ENCODE data around the gene ARHGAP25.

The ARHGAP25 gene

DNA sequence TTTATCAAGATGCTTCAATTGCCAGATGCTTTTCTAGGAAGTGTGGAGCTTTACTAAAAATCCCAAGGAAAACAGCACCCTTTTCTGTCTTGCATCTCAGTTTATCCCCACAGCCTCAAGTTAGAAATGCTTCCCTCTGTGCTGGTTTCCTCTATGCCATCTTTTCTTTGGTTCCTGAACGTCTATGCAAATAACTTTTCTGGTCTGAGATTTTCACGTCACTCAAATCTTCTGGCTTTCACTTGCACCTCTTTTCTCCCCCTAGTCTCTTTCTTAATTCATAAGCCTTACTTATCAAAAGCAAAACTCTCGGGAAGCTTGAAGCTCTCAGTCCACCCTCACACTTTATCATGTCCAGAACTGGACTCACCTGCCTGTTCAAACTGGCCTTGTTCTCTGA is 33.9 kb downstream of the ARHGAP25 start:
- no peak for DNase-seq

DNA sequence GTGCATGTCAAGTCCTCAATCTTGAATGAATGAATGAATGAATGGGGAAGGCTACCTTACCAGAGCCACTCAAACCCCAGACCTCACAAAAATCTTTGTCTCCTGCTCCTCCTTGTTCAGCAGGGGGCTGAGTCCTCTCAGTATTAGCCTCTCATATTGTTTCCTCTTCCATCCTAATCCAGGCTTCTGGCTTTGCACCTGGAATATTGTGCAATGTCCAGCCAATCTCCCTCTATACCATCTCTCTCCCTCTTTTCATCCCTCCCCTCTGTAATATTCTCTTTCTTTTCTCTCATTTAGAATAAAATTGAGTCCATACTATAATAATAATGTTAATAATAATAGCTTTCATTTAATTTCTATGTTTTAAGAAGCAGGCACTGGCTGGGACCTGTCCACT is 34.3 kb downstream of the ARHGAP25 start:
- DNase-seq: no peak

DNA sequence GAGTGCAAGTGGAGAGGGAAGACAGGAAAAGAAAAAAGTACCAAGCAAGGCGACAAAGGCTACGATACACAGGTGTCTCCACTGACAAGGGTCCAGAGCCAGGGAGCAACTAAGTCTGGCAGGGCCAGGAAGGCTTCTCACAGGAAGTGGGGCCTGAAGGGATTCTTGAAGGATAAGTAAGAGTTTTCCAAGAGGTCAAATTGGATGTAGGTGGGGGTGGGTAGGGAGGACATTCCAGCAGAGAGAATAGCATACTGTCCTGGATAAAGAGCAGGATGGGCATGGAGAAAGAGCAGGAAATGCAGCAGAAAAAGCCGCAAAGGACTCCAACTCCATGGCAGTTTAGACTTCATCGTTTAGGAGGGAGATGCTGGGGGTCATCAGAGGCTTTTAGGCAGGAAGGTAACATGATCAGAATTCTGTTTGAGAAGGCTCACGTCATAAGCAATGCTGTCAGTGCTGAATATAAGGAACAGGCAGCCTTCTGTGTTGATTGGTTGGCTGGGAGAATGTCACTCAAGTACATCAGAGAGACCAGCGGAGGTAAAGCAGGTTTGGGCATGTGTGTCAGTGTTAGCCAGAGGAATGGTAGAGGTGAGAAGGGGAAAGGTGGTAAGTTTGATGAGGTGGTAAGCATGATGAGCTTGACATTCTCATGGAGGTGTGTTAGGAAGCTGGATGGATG is 35.1 kb downstream of the ARHGAP25 start:
- peak in 1 of 5 donors; percentile 26 for DNase-seq

DNA sequence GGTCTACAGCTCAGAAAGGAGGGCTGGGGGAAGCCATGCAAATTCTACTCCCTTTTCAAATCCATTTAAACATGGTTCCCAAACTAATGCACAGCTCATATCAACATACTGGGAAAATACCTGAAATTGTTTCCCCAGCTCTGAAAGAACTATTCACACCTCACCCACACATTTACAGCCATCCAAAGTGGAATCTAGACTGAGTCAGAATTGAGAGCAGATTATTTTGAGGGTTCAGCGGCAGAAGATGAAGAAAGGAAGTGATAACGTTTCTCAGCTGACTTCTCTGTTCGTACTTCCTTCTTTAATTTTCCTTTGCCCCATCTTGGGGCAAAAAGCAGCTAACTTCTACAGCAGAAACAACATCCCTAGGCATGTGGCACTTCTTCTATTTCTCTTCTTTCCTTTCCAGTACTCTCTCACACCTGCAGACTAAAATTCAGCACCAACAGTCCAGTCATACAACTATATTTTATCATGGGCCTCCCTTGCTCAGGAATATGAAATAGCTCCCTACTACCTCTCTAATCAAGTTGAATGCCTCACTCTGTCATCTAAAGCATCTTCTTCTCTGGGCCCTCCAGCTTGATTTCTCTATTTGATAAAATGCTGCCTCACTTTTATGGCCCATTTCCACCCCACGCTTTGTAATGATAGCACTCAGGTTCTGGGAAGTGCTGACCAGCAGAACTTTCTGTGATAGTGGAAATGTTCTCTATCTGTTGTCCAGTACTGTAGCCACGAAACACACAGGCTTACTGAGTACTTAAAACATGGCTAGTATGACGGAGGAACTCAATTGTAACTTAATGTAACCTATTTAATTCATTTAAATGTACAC is 35.9 kb downstream of the ARHGAP25 start:
- peak in 1 of 5 donors; percentile 33 for DNase-seq

DNA sequence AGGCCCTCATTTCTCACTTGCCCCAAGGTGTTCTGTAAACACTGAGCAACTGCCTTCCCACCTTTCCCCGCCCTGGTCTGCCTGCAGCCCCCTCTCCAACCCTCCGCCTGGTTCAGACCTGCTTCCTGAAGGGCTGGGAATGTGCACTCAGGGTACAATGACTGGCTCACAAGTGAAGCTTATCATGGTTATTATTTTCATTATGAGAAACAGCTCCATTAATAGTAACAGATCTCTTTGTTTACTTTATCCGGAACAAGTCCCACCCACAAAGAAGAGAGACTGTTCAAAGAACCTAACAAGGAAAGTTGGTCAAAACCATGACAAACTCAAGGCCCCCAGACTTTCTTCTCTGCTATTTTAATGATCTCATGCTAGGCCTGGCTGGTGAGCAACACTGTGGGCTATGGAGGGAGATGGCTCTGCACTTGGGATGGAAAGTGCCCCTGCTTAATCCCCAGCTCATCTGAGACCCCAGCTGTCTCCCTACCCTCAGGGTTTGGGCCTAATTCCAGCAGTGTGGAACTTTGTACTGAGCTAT is 36.7 kb downstream of the ARHGAP25 start:
- no peak for DNase-seq

DNA sequence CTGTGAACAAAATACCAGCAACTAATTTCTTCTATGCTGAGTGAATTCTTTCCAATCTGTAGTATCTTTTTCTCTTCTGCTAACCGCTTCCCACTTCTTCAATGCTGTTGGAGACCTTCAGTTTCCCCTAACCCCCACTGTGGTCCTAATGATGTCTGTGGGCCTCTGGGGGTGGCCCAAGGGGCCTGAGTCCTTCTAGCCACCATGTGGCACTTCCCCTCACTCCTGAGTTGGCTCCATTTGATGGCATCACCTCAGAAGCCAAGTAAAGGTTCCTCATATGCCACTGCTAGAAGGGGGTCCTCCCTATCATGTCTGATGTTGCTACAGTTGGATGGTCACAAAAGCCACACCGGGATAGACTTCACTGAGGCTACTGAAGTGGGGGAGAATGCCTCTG is 37.5 kb downstream of the ARHGAP25 start:
- DNase-seq: no peak

DNA sequence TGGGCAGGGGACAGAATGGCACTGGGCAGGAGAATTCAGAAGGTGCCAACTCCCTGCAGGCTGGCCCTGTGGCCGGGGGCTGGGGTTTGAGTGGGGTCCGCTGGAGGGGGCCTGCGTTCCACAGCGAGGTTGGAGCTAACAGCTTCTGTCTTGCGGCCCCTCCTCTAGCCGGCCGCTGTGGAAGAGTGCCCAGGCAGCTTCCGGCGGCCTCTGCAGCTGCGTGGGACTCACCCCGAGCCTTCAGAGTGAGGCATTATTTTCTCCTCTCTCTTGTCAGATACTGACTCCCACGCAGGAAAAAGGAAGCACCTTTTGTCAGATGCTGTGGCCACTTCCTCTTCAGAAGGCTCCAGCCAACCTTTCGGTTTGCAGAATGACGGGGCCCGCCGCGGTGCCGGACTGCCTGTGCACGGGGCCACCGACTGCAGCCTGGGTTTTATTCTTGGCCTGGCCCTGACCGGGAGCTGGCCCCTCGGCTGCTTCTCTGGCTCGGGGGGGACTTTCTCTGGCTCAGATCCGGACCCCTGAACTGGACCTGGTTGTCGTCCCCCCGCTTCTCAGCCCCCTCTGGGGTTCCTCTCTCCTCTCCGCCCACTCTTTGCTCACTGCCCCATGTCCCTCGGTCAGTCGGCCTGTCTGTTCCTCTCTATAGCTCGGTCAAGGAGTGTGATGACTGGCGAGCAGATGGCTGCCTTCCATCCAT is 40.1 kb downstream of the ARHGAP25 start:
- DNase-seq: peak in 4 of 5 donors; percentile 33 to 78 (median 35)

DNA sequence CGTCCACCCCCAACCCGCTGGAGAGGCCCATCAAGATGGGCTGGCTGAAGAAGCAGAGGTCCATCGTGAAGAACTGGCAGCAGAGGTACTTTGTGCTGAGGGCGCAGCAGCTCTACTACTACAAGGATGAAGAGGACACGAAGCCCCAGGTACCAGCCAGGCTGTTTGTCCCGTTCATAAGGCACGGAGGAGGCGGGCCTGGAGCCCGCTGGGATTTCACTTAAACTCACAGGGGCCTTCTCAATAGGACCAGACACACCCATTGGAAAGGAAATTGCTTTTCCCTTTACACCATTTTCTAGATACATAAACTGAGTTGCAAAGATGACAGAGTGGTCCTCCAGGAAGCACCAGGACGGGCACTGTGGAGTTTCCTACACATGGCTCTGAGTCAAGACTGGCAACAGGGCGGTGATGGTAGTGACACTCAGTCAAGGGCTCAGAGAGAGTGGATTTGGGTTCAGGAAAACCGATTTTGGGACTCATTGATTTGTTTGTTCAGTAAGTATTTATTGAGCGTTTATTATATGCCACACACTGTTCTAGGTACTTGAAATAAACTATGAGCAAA is 40.7 kb downstream of the ARHGAP25 start:
- no peak for DNase-seq

DNA sequence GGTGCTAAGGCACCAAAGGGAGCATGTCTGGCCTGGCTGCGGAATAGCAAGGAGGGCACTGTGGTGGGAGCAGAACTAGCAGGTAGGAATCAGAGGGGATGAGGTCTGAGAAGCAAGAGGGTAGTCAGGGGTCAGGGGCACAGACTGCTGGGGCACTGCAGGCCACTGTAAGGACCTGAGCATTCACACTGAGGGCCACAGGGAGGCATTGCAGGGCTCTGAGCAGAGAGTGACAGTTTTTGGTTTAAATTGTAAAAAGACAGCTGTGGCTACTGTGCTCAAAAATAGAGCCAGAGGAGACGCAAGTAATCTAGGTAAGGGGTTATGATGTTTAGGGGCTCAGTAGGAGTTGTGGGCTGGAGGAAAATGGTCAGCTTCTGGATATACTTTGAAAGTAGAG is 41.5 kb downstream of the ARHGAP25 start:
- no peak for DNase-seq

DNA sequence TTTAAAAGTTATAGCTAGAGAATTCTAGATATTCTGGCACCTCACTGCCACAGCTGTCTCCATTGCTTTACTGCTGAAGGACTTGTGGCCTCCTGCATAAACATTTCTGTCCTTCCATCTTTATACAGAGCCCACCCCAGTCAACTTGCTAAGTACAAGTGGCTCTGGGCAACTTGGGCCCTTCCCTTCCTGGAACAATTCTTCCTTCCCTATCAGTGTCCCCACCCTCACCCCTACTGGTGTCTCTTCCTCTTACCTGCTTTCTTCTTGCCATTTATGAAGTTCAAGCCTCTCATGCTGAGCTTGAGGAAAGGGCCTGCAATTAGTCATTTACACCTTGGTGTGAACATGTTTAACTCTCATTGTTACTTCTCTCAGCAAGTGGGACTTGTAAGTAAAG is 45.0 kb downstream of the ARHGAP25 start:
- DNase-seq: no peak

DNA sequence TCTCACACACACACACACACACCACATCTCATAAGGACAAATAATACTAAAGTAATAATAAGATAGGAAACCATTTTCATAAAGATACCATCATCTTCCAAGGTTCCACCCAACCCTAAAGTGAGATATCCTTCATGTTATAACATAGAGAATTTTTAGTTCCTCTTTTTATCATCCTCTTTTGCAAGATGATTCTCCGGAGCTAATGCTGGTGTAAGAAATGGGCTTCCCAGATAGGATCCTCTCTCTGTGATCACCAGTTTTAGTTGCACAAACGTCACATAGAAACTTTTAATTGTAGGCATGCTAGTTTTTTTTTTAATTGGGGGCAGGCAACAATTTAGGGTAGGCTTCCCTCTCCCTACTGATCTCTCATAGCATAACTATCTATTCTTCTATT is 49.6 kb downstream of the ARHGAP25 start:
- no peak for DNase-seq

DNA sequence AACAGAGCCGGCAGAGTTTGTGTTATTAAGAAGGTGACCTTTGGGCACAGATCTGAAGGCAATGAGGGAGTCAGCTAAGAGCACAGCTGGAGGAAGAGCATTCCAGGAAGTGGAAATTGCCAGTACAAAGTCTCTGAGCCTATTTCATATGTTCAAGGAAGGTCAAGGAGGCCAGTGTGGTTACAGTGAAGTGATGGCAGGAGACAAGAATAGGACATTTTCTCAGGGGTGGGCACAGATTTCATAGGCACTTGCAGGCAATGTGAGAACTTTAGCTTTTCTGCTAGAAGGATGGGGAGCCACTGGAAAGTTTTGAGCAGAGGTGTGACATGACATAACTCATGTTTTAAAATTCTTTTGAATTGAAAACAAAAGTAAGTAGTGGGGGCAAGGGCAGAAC is 50.3 kb downstream of the ARHGAP25 start:
- DNase-seq: no peak

DNA sequence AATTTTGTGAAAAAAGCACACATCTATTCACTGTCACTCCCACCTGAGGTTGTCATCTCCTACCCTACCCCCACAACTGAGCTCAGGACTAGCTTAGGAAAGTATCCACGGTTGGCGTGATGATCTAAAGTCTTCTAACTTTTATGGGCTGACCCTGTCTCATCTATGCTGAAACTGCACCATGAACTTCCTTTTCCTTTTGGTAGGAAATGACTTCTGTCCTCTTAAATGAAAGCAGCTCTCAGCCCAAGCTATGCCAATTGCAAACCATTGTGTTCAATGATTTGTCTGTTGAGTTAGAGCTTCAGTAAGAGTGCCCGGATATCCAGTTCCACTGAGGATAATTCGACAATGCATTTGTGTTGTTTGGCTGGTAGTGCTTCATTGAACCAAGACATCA is 52.7 kb downstream of the ARHGAP25 start:
- DNase-seq: no peak

DNA sequence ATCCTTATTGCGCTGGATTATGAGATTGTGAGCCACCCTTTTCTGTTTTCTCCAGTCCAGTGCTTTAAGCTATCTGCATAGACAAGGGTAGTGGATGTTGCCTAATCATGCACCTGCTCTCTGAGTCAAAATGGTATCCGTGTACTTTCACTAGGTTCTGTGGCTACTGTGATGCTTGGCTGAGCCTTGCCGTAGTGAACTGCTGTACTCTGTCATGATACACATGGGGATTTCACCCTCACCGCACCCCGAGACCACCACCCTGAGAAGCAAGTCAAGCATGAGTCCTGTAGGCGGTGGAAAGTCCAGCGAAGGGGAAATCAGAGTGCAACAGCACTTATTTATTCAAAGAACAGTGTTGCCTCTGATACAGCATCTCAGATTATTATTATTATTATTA is 55.0 kb downstream of the ARHGAP25 start:
- DNase-seq: peak in 1 of 5 donors; percentile 61

DNA sequence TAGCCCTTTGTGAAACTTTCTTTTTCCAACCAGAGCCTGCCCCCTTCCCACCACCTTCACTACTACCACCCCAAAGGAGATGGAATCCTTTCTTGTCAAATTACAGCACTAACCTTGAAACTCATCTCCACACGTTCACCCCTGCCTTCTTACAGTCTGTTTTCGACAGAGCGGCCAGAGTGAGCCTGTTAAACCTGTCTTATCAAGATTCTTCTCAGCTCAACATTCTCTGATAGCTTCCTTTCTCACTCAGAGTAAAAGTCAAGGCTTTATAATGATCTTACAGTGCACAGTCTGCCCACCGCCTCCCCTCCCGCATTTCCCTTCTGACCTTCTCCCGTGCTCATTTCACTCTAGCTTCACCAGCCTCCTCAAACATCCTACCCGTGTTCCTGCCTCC is 56.0 kb downstream of the ARHGAP25 start:
- no peak for DNase-seq

DNA sequence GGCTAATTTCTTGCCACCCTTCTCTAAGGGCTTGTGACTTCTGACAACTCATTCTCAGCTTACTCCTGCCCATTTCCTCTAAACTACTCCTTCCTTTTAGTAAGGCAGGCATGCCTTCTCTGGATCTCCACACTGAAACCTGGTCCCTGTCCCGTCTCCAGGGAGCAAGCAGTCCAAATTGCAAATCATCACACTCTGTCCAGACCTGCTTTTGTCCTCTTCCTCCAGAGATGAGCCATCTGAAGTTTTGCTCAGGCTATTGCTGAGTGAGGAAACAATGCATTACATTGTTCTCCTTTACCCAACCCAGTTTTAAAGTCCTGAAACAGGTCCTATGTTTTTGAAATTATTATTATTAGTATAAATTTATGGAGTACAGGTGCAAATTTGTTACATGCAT is 57.3 kb downstream of the ARHGAP25 start:
- no peak for DNase-seq

DNA sequence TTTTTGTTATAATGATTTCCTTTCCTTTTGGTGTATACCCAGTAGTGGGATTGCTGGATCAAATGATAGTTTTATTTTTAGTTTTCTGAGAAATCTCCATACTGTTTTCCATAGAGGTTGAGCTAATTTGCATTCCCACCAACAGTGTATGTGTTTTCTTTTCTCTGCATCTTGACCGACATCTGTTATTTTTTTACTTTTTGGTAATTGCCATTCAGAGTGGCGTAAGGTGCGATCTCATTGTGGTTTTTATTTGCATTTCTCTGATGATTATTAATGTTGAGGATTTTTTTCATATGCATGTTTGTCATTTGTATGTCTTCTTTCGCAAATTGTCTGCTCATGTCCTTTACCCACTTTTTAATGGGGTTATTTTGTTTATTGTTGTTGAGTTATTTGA is 58.1 kb downstream of the ARHGAP25 start:
- DNase-seq: no peak

DNA sequence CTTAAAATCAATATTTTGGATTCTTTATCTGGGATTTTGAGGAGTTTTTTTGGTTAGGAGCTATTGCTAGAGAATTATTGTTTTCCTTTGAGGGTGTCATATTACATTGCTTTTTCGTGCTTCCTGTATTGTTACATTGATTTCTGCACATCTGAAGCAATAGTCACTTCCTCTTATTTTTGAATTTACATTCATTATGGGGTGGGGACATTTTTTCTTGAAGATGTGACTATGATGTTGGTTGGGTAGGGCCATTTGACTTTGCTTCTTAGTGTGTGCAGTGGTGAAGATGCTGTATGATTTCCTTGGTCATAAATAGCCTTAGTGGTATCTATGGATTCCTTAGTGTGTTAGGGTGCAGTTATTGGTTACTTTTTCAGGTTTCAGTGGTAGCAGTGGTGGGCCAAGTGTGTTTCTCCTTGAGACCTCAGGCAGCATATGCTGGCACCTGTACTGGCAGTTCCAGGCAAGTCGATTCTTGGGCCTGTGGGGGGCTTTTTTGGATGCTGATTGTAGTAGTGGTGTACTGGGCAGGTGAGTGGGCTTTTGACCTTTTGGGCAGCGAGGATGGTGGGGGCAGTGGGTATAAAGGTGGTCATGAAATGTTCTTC is 61.8 kb downstream of the ARHGAP25 start:
- DNase-seq: peak in 1 of 5 donors; percentile 46

DNA sequence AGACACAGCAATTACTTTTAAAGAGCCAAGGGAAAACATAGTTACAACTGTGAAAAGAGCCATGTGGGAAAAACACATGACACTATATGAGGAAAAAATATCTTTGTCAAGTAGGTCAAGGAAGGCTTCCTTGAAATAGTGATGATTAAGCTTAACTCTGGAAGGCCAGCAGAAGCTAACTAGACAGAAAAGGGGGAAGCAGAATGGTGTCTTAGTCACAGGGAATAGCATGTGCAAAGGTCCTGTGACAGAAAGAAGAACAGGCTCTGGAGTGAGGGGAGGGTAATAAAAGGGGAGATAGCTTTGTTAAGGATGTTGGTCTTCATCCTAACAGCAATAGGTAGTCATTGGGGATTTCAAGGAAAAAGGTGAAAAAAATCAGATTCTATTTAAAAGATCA is 64.0 kb downstream of the ARHGAP25 start:
- no peak for DNase-seq

DNA sequence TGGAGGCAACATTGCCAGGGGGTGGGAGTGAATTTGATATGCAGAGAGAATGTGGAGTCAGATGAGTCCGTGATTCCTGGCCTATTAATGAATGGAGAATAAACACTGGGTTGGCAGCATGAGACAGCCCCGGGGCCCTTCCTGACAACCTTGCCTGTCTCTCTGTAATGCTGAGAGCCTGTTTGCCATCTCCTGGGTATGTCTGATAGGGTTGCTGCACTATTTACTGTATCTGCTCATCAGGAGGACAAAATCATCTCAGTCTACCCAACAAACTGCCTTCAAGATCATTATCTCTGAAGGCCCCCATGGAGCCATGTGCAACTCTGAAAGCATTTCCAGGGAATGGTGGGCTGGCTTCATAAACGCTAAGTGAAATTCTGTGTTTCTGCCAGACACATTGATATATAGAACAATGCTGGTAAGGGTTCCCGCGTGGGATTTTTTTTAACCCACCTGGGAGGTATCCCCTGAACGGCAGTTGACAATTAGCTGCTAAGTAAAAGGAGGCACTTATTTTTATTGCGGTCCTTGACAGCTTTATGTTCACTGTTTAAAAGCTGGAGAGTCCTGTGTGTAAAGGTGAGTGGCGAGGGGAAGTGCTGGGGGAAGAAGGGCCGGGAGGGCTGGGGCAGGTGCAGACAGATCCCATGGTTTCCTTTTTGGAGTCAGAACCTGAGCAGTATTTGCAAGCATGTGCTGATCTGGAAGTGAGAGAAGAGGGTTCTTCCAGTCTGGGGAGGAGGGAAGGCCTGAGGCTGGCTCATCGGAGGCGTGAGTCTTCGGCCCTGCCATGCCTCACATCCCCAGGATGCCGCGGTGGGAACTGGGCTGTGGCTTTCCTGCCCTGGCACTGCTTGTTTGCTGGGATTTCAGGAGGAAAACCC is 64.8 kb downstream of the ARHGAP25 start:
- DNase-seq: no peak

DNA sequence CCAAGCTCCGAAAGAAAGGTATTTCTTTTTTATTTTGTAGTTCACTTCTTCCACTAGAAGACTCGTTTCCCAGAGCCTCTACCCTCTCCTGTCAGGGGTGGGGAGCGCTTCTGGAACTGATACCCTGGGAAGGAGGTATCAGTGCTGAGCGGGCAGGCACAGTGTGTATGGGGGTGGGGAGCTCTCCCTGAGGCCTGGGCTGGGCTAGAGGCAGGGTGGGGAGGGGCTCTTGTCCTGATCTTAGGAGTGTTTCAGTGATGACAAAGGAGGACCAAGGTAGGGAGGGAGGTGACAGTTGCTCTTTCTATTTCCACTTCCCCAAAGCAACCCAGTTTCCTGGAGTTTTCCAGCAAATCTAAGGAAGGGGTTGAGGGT is 65.4 kb downstream of the ARHGAP25 start:
- DNase-seq: no peak

DNA sequence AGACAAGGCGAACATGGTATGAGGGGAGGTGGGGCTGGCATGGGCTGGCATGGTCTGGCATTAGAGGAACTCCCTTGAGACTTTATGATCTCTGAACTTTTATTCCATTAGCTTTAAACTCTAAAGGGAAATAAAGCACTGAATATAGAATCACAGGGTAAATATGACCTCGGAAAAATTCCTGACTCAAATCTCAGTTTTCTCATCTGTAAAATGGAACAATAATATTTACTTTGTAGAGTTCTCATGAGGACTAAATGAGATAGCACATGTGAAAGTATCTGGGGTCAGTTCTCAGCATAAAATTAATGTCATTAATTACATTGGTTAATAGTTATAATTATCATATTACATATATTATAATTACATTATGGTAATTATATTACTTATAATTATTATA is 65.9 kb downstream of the ARHGAP25 start:
- no peak for DNase-seq
